WERI-Rb-1 (cell line): ENCODE results near the gene NBEA.

Experiments used
- DNase-seq: peaks from one replicate; pipeline ENCODE4 v3.0.0-alpha.2; 2020
- H3K27ac ChIP-seq: fragments of 250-450 bp; sonication (Bioruptor Pico); 2 replicates; pipeline ENCODE4 v1.5.1; 2020; ENCODE audit warnings: mild to moderate bottlenecking, moderate library complexity
- H3K27me3 ChIP-seq: fragments of 250-450 bp; sonication (Bioruptor Pico); 2 replicates; pipeline ENCODE4 v1.5.1; 2021; ENCODE audit warnings: mild to moderate bottlenecking, low read depth, moderate library complexity; ENCODE audit not compliant: insufficient read depth, severe bottlenecking
- H3K36me3 ChIP-seq: fragments of 250-450 bp; sonication (Bioruptor Pico); 2 replicates; pipeline ENCODE4 v1.5.1; 2020; ENCODE audit warnings: mild to moderate bottlenecking, moderate library complexity
- H3K4me3 ChIP-seq: 2 replicates; pipeline ENCODE4 v1.5.1; 2011; ENCODE audit warnings: low read depth, mild to moderate bottlenecking, control low read depth, low read length
- H3K9me3 ChIP-seq: fragments of 250-450 bp; sonication (Bioruptor Pico); 2 replicates; pipeline ENCODE4 v1.5.1; 2021; ENCODE audit warnings: mild to moderate bottlenecking, moderate library complexity; ENCODE audit not compliant: severe bottlenecking
- TF ChIP-seq, protein P1 (sequence below): IDR thresholded peaks from 2 replicates; pipeline ENCODE4 v1.5.1; 2011; ENCODE audit warnings: low read depth, mild to moderate bottlenecking, control low read depth, inconsistent platforms, low read length

Gene NBEA

DNA sequence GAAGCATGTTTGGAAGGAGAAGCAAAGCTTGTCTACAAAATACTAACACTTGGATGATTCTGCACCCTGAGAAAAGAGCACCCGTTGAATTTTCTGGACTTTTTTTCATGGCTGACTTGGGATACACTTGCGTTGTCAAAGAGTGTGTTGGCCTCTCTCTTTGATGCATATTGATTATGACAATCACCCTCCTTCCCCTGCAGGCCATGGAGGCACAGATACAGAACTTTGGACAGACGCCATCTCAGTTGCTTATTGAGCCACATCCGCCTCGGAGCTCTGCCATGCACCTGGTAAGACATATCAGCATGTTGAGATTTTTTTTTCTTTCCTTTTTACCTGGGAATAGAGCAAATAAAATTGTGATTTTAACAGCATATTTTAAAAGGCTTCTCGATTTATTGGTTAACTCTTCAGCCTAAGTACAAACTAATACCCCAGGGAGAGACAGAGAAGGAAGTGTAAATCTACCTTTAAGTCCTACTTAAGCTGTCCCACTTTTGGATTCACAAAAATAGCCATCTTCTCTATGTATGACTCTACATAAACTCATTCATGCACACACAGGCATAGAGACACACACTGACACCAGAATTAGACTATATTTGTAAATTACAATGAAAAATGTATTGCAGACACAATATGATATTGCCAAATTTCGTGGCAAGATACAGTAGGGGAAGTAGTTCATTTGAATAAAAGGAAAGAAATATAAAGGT lies 704.1 kb downstream of the NBEA start:
- Histone ChIP-seq H3K9me3 (no peaks in the 10 kb centered on the region), H3K27me3 (no peaks in the 10 kb centered on the region)
- TF ChIP-seq, protein P1, sequence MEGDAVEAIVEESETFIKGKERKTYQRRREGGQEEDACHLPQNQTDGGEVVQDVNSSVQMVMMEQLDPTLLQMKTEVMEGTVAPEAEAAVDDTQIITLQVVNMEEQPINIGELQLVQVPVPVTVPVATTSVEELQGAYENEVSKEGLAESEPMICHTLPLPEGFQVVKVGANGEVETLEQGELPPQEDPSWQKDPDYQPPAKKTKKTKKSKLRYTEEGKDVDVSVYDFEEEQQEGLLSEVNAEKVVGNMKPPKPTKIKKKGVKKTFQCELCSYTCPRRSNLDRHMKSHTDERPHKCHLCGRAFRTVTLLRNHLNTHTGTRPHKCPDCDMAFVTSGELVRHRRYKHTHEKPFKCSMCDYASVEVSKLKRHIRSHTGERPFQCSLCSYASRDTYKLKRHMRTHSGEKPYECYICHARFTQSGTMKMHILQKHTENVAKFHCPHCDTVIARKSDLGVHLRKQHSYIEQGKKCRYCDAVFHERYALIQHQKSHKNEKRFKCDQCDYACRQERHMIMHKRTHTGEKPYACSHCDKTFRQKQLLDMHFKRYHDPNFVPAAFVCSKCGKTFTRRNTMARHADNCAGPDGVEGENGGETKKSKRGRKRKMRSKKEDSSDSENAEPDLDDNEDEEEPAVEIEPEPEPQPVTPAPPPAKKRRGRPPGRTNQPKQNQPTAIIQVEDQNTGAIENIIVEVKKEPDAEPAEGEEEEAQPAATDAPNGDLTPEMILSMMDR: no peak

DNA sequence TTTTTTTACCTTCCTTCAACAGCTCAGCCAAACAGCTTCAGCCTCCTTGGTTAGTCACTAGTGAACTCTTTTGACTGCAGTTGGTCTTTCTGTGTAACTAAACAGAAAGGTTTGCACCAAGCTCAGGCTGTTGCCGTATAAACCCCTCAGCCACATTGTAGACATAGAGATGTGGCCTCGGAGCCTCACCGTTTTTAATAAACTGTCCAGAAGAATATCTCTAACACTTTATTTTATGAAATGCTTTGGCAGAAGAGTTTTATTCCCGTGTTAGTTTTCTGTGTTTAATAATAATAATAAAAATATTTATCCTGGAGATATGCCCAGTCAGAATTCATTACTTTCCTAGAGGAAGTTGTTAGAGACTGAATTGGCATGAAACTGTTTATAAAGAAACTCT lies 706.1 kb downstream of the NBEA start:
- H3K4me3 ChIP-seq: no peak overlapping the region
- H3K27me3 ChIP-seq: no peaks in the 10 kb centered on the region
- no peaks in the 10 kb centered on the region; the same call in 1 of the 2 replicates for H3K36me3 ChIP-seq
- no peak for DNase-seq
- H3K27ac ChIP-seq: no peak overlapping the region
- H3K9me3 ChIP-seq: no peaks in the 10 kb centered on the region
- TF ChIP-seq, protein P1: no peak

More for the DNA sequence above, 704.1 kb downstream of the NBEA start:
- DNase-seq: no peak
- Histone ChIP-seq H3K27ac (no peak overlapping the region), H3K4me3 (no peak overlapping the region), H3K36me3 (no peaks in the 10 kb centered on the region; the same call in 1 of the 2 replicates)

DNA sequence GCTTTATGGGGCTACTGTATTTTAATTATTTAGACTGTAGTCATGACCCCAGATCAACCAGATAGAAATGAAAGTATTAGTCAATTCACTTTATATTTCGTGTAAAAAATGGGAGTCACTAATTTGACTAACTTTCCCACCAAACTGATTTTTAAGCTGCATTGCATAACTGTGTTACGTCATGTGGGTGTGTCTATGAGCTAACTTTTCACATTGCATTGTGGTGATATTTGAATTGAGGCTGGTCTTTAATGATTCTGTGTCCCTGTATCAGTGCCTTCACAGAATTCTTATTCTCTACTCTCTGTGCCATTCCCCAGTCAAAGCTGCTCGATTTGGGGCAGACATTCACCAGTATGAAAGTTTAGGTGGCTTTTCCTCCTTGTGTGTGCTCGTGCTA lies 707.1 kb downstream of the NBEA start:
- no peak for DNase-seq
- no peaks in the 10 kb centered on the region; the same call in 1 of the 2 replicates for H3K36me3 ChIP-seq
- no peaks in the 10 kb centered on the region for H3K9me3 ChIP-seq
- TF ChIP-seq, protein P1: no peak
- no peak overlapping the region for H3K27ac ChIP-seq
- H3K4me3 ChIP-seq: no peak overlapping the region
- H3K27me3 ChIP-seq: no peaks in the 10 kb centered on the region

DNA sequence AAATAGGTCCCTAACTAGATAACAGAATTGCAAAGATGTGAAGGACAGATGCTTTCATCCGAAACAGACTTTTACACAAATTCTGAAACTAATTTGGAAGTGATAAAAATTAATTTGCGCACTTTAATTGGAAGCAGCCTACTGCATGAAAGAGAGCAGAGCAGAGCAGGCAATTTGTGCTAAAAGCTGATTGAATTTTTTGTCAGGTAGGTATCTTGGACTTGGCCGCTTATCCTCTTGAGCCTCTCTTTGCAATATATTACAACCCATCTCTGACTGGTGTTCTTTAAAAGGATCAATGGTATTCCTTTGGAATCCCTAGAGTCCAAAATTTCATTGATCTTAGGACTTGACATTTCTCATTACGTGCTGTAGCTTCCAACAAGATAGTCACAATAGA lies 717.7 kb downstream of the NBEA start:
- Histone ChIP-seq H3K27ac (no peak overlapping the region), H3K36me3 (no peaks in the 10 kb centered on the region; the same call in 1 of the 2 replicates), H3K9me3 (no peaks in the 10 kb centered on the region), H3K4me3 (no peak overlapping the region), H3K27me3 (no peaks in the 10 kb centered on the region)
- TF ChIP-seq, protein P1: no peak
- no peak for DNase-seq

DNA sequence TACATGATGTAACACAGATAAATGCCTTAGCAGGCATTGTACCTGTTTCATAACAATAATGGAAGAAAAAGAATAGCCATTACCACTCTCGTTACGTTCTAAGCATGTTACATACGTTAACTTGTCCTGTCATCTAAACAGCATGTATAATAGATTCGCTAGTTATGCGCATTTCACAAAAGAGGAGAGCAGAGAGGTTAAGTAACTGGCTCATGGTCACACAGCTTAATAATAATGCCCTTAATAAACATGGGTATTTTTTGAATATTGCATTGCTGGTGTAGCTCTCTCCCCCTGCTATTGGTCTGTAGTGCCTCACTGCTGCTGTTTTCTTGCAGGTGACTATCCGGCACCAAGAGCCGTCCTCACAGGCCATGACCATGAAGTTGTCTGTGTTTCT lies 722.7 kb downstream of the NBEA start:
- Histone ChIP-seq H3K36me3 (no peaks in the 10 kb centered on the region; the same call in 1 of the 2 replicates), H3K4me3 (no peak overlapping the region), H3K9me3 (no peaks in the 10 kb centered on the region), H3K27ac (no peak overlapping the region), H3K27me3 (no peaks in the 10 kb centered on the region)
- TF ChIP-seq, protein P1: no peak
- DNase-seq: no peak

DNA sequence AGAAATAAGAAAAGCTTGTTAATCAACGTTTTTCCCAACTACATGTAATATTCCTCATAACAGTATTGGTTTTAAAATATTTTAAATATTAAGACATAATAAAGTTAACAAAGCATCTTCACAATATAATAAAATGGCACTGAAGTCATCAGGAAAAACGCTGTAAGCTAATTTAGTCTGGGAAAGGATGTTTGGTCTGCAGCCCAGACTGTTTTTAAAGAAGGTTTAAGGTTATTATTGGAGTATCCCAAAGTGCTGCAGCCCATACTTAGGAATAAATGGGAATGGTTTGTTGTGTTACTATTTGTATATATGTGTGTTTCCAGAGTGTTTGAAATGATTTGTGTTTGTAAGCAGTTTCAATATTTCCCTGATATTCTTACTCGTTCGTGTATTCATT lies 727.3 kb downstream of the NBEA start:
- TF ChIP-seq, protein P1: no peak
- Histone ChIP-seq H3K4me3 (no peak overlapping the region), H3K27me3 (no peaks in the 10 kb centered on the region), H3K9me3 (no peaks in the 10 kb centered on the region), H3K36me3 (no peaks in the 10 kb centered on the region), H3K27ac (no peak overlapping the region)
- no peak for DNase-seq
